HG02840 (cell line): ENCODE data around the gene PTPRB.

Source experiments
- ATAC-seq: cut with Tn5 transposase; IDR thresholded peaks from one replicate; pipeline ENCODE4 v1.9.1; 2021; ENCODE audit warnings: mild to moderate bottlenecking, moderate library complexity, moderate number of reproducible peaks; ENCODE audit not compliant: unreplicated experiment, low FRiP score

Gene PTPRB

GRCh38 chr12:70637303-70638085 lies at the start of gene PTPRB:
Gene PTPRB (minus strand): TSS chr12:70637429. CDS start chr12:70637395, 34 bp downstream.
- no peak for ATAC-seq

- ATAC-seq = no peak
Observed at GRCh38 chr12:70686907-70687306, 49.7 kb upstream of the PTPRB start.

DNA sequence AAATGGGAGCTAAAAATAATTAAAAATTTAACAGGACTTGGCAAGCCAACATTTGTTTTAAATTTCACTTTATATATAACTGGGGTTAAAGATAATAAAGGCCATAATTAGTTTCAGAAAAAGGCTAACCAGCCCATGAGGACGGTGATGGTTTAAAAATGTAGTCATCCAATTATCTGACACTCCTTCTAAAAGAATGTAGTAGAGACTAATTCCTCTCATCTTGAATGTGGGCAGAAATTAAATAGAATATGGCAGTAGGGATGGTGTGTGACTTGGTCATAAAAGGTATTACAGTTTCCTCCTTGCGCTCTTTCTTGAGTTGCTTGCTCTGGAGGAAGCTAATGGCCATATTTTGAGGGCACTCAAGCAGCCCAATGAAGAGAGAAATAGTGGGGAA lies 49.1 kb upstream of the PTPRB start:
- ATAC-seq = no peak

DNA sequence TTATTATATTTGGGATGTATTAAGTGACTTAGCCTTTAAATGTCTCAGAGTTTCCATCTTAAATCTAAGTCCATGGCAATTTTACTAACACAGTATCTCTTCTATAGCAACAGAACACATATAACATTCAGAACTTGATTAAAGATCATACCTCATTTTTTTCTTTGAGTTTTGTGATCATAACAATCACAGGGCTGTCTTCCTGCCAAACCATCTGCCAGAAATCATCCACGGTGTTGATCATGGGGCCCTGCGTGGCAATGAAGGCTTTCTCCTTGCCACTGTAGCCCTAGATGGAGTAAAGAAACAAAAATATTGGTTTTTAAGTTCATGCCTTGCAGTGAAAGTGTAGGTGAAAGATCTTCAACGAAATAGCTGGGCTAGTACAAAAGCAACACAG lies 46.7 kb upstream of the PTPRB start:
- no peak for ATAC-seq

DNA sequence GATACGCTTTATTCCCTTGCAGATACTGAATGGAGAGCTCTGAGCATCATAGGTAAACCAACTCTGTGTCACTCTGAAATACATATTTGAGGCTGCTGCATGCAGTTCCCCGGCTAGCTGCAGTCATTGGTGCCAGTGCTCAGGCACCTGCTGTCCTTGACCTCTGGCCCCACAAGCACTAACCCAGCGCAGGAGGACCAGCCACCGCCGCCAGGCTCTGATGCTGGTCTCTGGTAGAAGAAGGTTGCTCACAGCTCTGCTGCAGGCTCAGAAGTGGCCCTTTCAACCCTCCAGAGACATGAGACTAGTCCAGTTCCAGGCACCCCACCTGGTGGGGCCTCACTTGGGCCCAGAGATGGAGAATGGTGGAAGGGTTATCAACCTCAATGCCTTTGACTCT lies 34.5 kb upstream of the PTPRB start:
- no peak for ATAC-seq

DNA sequence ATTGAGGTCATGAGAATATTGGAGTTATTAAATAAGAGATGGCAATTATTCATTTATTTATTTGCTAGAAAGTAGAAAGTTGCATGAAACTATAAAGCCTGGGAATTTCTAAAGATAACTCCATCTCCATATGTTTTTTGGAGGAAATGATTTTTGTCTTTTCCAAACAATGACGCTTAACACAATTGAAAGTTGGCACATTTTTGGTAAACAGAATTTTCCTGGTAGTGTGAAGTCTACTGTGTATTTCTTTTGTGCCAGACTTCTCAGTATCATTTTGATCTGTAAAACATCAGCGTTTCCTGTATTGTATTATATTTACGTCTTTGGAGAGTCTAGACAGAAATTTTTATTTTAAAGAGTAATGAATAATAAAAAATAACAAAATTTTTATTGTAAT lies 33.7 kb upstream of the PTPRB start:
- ATAC-seq = no peak

GRCh38 chr12:70667253-70667652 lies 30.0 kb upstream of the PTPRB start:
- no peak for ATAC-seq

DNA sequence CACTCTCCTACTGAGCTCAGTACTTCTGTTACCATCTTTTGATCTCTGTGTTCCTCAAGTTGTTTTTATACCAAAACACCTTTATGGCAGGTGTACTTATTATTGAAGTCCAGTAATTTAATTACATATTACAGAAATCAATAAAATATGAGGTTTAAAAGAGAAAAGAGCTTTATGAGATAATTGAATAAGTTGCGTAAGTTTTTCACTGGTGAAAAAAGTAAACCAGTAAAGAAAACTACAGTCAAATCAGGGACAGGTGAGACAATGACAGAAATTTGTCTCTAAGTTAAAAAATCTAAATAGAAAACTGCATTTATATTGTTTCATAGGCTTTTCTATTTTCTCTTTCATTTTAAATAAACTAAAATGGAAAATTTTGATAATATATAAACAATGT lies 29.1 kb upstream of the PTPRB start:
- no peak for ATAC-seq

DNA sequence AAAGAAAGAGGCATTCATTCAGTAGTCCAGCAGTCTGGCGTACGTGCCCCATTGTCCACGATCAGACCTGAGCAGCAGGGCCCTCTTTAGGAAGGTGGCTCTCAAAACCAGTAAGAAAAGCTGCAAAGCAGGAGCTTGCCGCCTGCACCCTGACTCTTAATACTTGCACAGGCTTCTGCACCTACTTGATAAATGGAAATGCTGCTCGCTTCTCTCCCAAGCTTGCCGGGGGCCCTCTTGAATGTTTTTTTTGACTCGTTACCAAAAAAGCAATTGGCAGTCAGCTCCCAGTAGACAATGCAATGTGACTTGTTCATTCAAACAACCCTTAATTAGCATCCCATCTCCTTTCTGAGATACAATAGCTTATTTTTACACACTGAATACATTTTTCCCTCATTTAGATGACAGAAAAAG lies 27.2 kb upstream of the PTPRB start:
- no peak for ATAC-seq

DNA sequence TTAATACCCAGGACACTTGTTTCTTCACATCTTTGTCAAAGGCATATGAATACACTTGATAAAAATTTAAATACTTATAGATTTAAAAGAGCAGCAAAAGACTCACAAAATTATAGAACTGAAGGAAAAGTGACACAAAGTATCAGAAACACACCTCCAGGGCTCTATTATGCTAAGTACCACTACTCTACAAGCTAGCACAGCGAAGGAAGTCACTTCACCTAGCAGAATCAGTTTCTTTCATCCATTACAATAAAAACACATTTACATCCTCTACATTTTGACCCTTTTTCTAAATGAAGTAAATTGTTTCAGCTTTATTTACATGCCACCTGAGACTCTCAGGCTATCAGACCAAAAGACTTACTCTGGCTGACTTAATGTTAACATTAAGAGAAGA lies 26.6 kb upstream of the PTPRB start:
- no peak for ATAC-seq

DNA sequence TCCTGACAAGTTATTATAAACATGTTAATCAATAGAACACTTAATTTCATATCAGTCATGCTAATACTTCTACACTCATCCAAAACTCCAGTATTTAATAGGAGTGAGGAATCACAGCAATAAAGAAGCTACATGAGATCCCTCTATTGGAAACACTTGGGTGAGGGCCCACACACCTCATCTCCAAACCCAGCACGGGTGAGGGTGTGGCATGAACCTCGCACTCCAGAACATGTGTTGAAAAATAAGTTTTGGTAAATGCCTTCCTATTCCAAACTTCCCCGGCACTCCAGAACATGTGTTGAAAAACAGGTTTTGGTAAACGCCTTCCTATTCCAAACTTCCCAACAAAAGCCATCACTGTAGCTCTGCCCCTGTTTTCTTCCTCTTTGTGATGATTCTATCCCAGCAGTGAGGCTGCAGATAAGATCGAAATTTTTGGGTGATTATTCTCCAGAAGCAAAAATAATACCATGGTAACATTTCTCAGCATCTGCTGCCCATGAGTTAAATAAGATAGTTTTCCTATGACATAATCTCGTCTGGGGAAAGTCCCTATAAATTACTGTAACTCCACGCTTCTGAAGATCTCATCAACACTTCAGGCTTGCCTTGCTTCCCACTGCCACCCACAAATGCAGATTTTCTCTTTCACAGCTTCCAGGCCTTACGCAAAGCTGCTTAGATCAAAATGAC lies 24.4 kb upstream of the PTPRB start:
- ATAC-seq = no peak

GRCh38 chr12:70660620-70661219 lies 23.5 kb upstream of the PTPRB start:
- no peak for ATAC-seq

GRCh38 chr12:70660002-70660604 lies 22.9 kb upstream of the PTPRB start:
- no peak for ATAC-seq

GRCh38 chr12:70659077-70659606 lies 21.9 kb upstream of the PTPRB start:
- no peak for ATAC-seq

GRCh38 chr12:70657616-70658286 lies 20.5 kb upstream of the PTPRB start:
- no peak for ATAC-seq

DNA sequence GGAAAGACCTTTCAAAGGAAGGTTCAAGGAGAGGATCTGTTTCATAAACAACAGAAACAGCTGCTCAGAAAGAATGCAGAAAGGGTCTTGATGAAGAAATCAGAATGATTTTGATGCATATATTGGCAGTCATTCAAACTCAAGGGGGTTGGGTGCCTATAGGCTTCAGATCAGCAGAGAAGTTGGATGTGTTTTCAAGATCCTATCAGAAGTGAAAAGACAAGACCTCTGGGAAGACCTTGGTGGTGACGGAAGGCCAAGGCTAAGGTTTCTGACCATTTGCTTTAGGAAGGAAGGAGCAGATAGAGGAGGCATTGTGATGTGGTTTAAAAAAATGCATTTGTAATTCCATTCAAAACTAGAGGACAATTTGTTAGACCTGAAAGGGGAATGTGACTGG lies 15.2 kb upstream of the PTPRB start:
- no peak for ATAC-seq

DNA sequence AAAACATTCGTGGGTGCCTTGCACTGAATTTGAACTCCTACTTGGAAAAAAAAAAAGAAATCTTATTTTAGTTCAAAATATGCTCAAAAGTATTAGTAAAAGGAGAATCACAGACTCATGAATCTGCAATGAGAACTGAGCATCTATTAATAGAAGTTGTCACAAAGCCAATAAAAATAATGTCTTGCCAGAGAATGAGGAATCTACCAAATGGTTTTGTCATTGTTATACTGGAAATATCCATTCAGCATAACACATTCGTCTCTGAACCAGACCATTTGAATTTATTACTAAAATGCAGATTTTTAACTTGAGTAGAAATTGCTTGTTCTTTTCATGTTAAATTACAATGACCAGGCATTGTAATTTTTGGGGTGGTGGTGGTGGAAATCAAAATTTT lies 11.6 kb upstream of the PTPRB start:
- ATAC-seq = no peak

DNA sequence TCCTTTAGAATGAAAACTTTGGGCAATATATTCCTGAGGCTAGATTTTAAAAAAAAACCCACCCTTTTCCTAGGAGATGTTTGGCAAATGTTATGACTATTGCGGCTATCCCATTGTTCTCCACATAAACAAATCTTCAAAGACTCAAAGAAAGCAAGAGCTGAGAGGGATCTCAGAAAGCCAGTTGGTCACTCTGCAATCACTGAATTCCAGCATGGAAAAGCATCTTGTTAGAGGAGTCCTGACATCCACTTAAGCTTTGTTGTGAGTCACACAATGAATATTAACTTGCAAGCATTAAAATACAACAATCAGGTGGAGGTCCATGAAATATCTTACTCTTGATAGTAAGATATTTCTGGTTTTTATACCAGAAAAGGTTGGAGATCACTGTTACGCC lies 11.0 kb upstream of the PTPRB start:
- no peak for ATAC-seq

GRCh38 chr12:70646850-70647249 lies 9.6 kb upstream of the PTPRB start:
- ATAC-seq = no peak

DNA sequence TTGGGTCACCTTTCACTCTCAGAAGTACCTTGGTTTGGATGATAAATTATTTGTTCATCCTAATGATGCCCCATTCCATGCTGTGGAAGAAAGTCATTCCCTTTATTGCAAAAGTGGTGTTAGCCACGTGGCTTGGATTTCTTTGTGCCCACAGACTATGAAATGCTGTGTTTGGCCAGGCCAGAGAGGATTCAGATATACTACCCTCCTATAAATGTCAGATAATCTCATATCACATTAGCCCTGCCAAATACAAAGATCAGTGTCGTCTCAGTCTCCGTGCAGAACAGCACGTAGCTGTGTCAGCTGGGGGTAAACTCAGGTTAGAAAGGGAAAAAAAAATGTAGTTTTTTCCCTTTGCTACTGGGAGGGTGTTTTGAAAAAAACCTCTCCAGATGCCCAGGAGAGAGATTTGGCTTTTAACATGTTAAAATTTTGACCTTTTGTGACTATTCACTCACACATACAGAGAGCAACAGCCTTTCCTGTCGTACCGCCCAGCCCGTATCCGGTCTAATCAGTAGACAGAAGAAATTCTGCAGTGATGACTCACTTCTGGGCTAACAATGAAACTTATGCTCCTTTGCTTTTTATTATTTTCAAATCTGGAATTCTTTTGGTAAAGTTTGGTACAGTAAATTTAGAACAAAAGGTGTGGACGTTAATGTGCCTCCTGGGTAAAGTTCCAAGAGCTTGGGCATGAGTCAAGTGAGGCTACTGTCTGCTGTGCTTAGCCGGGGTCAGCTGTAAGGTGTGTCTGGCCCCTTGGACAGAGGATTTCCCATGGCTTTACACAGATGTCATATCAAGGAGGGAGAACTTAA lies 8.5 kb upstream of the PTPRB start:
- no peak for ATAC-seq
